IPS-20b (cell line): ENCODE results near the gene COX6A2.

Experiments
- H3K27ac ChIP-seq: one replicate; pipeline ENCODE4 v1.5.1; 2013; ENCODE audit warnings: low read length
- H3K27me3 ChIP-seq: 2 replicates; pipeline ENCODE4 v1.6.1; 2013; ENCODE audit warnings: mild to moderate bottlenecking, low read length, inconsistent platforms; ENCODE audit not compliant: insufficient read depth
- H3K36me3 ChIP-seq: 2 replicates; pipeline ENCODE4 v1.6.1; 2013; ENCODE audit warnings: low read depth, mild to moderate bottlenecking, inconsistent platforms, low read length, moderate library complexity; ENCODE audit not compliant: insufficient read depth
- H3K4me1 ChIP-seq: 2 replicates; pipeline ENCODE4 v1.6.1; 2013; ENCODE audit warnings: mild to moderate bottlenecking, control low read depth, inconsistent platforms, low read length, moderate library complexity; ENCODE audit not compliant: insufficient read depth
- H3K4me3 ChIP-seq: 2 replicates; pipeline ENCODE4 v1.5.1; 2013; ENCODE audit warnings: mild to moderate bottlenecking, low read length, inconsistent platforms
- H3K9ac ChIP-seq: 2 replicates; pipeline ENCODE4 v1.6.1; 2013; ENCODE audit warnings: low read depth, mild to moderate bottlenecking, inconsistent platforms, low read length, moderate library complexity
- H3K9me3 ChIP-seq: 2 replicates; pipeline ENCODE4 v1.6.1; 2013; ENCODE audit warnings: mild to moderate bottlenecking, low read depth, low read length, inconsistent platforms; ENCODE audit not compliant: insufficient read depth

Gene COX6A2

GRCh38 chr16:31471241-31471874 is 43.2 kb upstream of the COX6A2 start:
- peaks cover 5% of the 10 kb centered on the region; the same call in 1 of the 2 replicates for H3K4me1 ChIP-seq
- H3K9ac ChIP-seq, result peak overlapping the region; percentile 9; the same call in 1 of the 2 replicates
- peaks cover 57% of the 10 kb centered on the region for H3K27me3 ChIP-seq
- peak overlapping the region; percentile 75 for H3K4me3 ChIP-seq
- H3K27ac ChIP-seq, result no peak overlapping the region
- no peaks in the 10 kb centered on the region for H3K36me3 ChIP-seq
- H3K9me3 ChIP-seq, result no peaks in the 10 kb centered on the region

- Histone ChIP-seq H3K9me3 (no peaks in the 10 kb centered on the region), H3K4me3 (no peak overlapping the region), H3K27ac (no peak overlapping the region), H3K36me3 (peaks cover 1% of the 10 kb centered on the region; the same call in 1 of the 2 replicates), H3K27me3 (peaks cover 50% of the 10 kb centered on the region), H3K4me1 (peaks cover 5% of the 10 kb centered on the region; the same call in 1 of the 2 replicates), H3K9ac (no peak overlapping the region)
Measured at GRCh38 chr16:31470615-31471014, 42.5 kb upstream of the COX6A2 start.

DNA sequence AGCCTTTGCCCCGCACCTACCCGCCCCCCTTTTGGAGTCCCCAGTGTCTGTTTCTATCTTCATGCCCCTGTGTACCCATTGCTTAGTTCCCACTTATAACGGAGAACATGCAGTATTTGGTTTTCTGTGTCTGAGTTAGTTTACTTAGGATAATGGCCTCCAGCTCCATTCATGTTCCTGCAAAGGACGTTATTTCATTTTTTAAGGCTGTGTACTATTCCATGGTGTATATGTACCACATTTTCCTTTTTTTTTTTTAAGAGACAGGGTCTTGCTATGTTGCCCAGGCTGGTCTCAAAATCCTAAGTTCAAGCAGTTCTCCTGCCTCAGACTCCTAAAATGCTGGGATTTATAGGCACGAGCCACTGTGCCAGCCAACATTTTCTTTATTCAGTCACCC is 39.7 kb upstream of the COX6A2 start:
- Histone ChIP-seq H3K4me3 (no peak overlapping the region), H3K27ac (no peak overlapping the region), H3K9me3 (no peaks in the 10 kb centered on the region), H3K27me3 (peaks cover 22% of the 10 kb centered on the region), H3K9ac (no peak overlapping the region), H3K4me1 (peaks cover 5% of the 10 kb centered on the region; the same call in 1 of the 2 replicates), H3K36me3 (peaks cover 7% of the 10 kb centered on the region; the same call in 1 of the 2 replicates)

DNA sequence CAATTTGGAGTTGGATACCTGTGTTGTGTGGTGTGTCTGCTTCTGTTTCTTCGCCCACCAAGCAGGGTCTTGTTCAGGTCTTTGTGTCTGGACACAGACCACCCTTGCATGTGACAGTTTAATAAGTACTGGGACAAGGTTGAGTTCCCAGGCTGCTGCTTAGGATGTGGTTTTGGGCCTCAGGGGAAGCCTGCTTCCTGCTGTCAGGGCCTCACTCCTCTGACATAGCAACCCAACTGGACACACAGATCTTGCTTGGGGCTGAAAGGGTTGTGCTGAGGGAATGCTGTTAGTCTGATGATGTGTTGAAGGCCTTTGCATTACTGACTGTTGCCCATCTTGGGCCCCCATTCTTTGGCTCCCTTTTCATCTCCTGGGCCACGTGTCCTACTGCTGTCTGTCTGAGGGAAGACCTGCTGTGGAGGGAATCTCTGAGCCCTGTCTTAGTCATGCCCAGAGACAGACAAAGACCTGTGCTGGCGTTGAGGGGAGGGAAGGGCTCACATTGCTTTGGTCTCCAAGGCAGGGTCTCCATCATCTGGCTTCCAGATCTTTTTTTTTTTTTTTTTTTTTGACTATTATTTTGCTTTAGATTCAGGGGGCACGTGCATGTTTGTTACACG is 39.1 kb upstream of the COX6A2 start:
- Histone ChIP-seq H3K4me1 (peaks cover 5% of the 10 kb centered on the region; the same call in 1 of the 2 replicates), H3K4me3 (no peak overlapping the region), H3K9me3 (no peaks in the 10 kb centered on the region), H3K9ac (no peak overlapping the region), H3K27me3 (peaks cover 16% of the 10 kb centered on the region), H3K36me3 (peaks cover 7% of the 10 kb centered on the region; the same call in 1 of the 2 replicates), H3K27ac (no peak overlapping the region)

DNA sequence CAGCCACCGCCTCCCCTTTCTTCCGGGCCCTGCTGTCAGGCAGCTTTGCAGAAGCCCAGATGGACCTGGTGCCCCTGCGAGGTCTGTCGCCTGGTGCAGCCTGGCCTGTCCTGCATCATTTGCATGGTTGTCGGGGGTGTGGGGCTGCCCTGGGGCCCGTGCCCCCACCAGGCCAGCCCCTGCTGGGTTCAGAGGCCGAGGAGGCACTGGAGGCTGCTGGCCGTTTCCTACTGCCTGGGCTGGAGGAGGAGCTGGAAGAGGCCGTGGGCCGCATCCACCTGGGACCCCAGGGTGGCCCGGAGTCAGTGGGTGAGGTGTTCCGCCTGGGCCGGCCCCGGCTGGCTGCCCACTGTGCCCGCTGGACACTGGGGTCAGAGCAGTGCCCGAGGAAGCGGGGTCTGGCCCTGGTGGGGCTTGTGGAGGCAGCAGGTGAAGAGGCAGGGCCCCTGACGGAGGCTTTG is 38.3 kb upstream of the COX6A2 start:
- H3K4me1 ChIP-seq, result peaks cover 4% of the 10 kb centered on the region; the same call in 1 of the 2 replicates
- no peak overlapping the region for H3K27ac ChIP-seq

DNA sequence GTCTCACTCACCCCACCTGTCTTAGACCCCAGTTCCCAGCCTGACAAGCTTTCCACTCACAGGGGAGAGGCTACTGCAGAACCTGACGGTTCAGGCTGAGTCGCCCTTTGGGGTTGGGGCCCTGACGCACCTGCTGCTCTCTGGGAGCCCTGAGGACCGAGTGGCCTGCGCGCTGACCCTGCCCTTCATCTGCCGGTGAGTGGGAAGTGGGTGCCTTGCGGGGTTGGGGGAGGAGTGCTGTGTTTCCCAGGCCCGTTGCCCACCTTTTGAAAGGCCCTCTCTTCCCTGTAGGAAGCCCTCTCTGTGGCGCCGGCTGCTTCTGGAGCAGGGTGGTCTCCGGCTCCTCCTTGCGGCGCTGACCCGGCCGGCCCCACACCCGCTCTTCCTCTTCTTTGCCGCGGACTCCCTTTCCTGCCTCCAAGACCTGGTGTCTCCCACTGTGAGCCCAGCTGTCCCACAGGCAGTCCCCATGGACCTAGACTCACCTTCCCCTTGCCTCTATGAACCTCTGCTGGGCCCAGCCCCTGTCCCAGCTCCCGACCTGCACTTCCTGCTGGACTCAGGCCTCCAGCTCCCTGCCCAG is 37.7 kb upstream of the COX6A2 start:
- no peaks in the 10 kb centered on the region for H3K4me1 ChIP-seq
- no peak overlapping the region for H3K27ac ChIP-seq
- H3K4me3 ChIP-seq, result no peak overlapping the region
- peaks cover 7% of the 10 kb centered on the region; the same call in 1 of the 2 replicates for H3K36me3 ChIP-seq
- peaks cover 5% of the 10 kb centered on the region; the same call in 1 of the 2 replicates for H3K27me3 ChIP-seq
- no peaks in the 10 kb centered on the region for H3K9me3 ChIP-seq
- no peak overlapping the region for H3K9ac ChIP-seq

More for the DNA sequence above, 38.3 kb upstream of the COX6A2 start:
- peaks cover 7% of the 10 kb centered on the region; the same call in 1 of the 2 replicates for H3K36me3 ChIP-seq
- no peak overlapping the region for H3K4me3 ChIP-seq
- peaks cover 10% of the 10 kb centered on the region for H3K27me3 ChIP-seq
- no peaks in the 10 kb centered on the region for H3K9me3 ChIP-seq
- H3K9ac ChIP-seq, result no peak overlapping the region

DNA sequence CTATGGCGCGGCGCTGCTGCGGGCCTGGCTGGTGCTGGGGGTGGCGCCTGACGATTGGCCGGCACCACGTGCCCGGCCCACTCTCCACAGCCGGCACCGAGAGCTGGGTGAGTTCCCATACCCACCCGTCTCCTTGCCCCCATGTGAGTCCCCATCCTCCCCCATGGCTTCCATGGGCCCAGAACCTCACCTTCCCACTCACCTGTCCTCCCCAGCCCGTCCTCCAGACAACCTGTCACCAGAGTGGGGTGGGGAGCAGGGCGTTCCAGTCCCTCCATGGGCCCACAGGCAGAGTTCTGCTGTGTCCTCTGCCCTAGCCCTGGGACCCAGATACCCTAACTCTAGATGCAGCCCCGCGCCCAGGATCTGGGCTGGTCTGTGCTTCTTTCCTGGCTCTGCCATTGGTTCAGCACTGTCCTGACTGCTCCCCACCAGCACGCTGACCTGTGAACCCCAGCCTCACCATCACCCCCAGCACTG is 36.7 kb upstream of the COX6A2 start:
- no peak overlapping the region for H3K27ac ChIP-seq
- peaks cover 7% of the 10 kb centered on the region; the same call in 1 of the 2 replicates for H3K36me3 ChIP-seq
- no peaks in the 10 kb centered on the region for H3K9me3 ChIP-seq
- no peak overlapping the region for H3K9ac ChIP-seq
- H3K4me3 ChIP-seq, result no peak overlapping the region
- no peaks in the 10 kb centered on the region for H3K4me1 ChIP-seq
- H3K27me3 ChIP-seq, result no peaks in the 10 kb centered on the region

- no peaks in the 10 kb centered on the region for H3K27me3 ChIP-seq
- peaks cover 7% of the 10 kb centered on the region; the same call in 1 of the 2 replicates for H3K36me3 ChIP-seq
- no peak overlapping the region for H3K9ac ChIP-seq
- H3K9me3 ChIP-seq, result no peaks in the 10 kb centered on the region
- H3K4me1 ChIP-seq, result no peaks in the 10 kb centered on the region
- H3K4me3 ChIP-seq, result no peak overlapping the region
- H3K27ac ChIP-seq, result no peak overlapping the region
Measured at GRCh38 chr16:31464348-31464769, 36.2 kb upstream of the COX6A2 start.

- H3K4me3 ChIP-seq, result no peak overlapping the region
- H3K4me1 ChIP-seq, result 0 out of 2 replicates have a peak, but pooled peaks cover under 1% of the 10 kb centered on the region
- H3K27ac ChIP-seq, result no peak overlapping the region
- H3K27me3 ChIP-seq, result no peaks in the 10 kb centered on the region
- peaks cover 7% of the 10 kb centered on the region; the same call in 1 of the 2 replicates for H3K36me3 ChIP-seq
- H3K9ac ChIP-seq, result no peak overlapping the region
- no peaks in the 10 kb centered on the region for H3K9me3 ChIP-seq
Measured at GRCh38 chr16:31461921-31462804, 34.0 kb upstream of the COX6A2 start.

GRCh38 chr16:31461201-31461920 is 33.2 kb upstream of the COX6A2 start:
- no peak overlapping the region for H3K9ac ChIP-seq
- peaks cover 7% of the 10 kb centered on the region; the same call in 1 of the 2 replicates for H3K36me3 ChIP-seq
- no peaks in the 10 kb centered on the region for H3K27me3 ChIP-seq
- H3K9me3 ChIP-seq, result no peaks in the 10 kb centered on the region
- H3K4me1 ChIP-seq, result peaks cover 3% of the 10 kb centered on the region; the same call in 1 of the 2 replicates
- H3K4me3 ChIP-seq, result no peak overlapping the region
- no peak overlapping the region for H3K27ac ChIP-seq
